HG03108 (cell line): ENCODE measurements around the gene YPEL1.
"Not testable (repeated sequence)": the region's sequence is repeated elsewhere in the genome, so short reads cannot be mapped to it uniquely, and the experiment has no call there.

Experiments used
- ATAC-seq: cut with Tn5 transposase; IDR thresholded peaks from one replicate; pipeline ENCODE4 v1.9.1; 2021; ENCODE audit warnings: moderate library complexity; ENCODE audit not compliant: unreplicated experiment

The YPEL1 gene

DNA sequence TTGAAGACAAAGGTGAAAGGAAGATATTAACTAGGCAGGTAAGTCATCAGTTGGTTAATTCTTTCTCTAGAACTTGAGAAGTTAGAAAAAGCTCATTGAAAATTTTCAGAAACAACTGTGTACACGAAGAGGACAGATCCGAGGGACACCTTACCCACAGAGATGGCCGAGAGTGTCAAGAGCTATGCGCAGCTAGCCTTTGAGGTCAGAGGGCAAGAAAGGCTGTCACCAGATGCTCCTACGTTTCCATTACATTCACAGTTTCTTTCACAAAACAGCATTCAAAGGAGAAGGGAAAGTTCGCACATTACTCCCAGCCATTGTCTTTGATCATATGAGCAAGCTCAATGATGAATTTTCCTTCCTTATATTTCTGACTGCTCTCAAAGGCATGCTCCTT lies 34.8 kb downstream of the YPEL1 start:
- ATAC-seq = no peak

DNA sequence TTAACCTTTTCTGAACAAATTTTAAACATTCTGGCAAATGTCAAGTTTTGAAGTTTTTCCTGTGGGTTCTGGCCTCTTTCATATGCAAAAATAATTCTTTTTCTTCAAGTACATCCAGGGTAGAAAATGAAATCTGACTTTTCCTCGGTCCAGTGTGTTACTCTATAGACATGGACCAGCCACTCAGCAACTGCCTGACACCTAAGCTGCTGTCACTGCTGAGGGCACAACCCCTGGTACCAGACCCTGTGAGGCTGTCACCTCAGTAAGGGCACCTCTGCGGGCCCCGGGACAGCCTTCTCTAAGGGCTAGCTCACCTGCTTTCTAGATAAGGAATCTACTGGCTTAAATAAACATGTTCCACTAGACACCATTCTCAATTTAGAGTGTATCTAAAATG lies 36.0 kb downstream of the YPEL1 start:
- ATAC-seq = no peak

DNA sequence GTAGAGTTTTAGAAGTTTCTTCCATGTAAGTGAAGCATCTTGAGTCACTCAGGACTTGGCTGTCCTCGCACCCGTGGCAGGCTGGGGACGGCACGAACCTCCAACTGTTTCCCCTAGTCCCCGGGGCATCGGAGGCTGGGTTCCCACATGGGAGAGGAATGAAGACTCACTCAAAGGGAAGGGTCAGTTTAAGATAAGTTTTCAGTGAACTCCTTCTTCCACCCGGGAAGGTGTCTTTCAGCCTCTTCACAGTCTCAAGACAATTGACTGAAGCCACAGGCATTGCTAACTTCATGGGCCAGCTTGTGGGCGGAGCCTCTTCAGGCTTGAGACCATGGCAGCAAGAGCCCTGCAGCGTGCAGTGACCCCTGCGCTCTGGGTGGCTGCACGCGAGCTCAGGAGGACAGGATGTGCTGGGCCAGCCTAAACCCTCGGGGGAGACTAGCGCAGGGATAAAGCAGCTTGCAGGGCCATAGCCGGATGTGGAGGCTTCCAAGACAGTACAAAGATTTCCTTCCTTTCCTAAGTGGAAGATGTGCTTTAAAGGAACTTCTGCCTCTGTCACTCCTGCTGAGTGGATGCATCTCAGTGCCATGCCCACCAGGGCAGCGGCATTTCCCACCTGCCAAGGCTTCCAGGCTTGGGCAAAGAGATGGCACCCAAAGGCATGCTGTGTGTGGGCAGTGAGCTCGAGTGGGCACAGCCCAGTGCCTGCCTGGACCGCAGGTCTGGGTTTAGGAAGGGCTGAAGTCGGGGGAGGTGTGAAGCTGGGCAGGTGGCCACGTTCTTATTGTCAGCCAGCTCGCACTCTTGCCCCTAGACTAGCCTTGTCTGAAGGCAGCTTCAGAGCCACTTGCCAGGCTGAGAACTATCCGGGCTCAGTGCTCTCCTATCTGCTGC lies 36.9 kb downstream of the YPEL1 start:
- ATAC-seq = no peak

DNA sequence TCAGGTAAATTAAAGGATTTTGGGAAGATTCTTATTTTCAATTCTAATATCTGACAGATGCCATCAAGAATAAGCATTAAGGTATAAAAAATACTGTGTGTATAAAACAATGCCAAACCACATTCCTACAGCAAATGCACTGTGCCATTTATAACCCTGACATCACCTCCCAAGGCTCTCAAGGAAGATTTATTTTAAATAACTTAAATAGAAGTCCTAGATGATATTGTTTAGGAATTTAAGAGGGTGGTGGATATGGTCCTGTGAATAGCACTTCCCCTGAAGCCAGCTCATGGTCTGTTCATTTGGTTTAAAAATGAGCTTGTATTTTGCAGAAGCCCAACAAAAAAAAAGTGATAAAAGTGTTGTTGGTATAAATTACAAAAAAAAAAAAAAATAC lies 37.7 kb downstream of the YPEL1 start:
- no peak for ATAC-seq

DNA sequence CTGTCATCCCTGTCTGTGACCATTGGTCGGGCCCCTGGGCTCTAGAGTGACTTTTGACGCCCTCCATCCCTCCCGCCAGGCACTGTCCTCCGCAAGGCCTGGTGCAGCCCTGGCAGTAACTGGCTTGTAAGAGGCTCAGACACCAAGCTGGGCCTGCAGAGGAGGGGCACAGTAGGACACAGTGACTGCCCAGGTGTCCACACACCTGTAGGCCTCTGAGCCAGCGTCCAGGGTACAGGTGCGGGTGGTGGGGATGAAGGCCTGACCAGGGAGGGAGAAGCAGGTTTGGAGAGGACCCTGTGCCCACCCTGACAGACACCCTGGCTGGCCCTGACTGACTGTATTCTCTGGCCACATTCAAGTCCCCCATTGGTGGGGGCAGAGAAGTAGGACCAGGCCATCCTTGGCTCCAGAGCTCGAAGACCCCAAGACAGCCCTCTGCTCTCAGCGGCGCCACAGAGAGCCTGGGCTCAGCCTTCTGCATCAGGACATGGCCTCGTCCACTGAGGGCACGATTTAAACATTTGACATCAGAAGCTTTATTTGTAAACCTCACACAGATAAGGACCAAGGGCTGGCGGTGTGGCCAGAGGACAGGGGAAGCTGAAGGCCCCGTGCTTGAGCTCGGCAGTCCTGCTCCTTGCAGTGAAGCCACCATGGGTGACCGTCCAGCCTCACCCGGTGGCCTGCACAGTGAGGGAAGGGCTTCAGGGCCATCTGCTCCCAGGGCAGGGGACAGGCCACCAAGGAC lies 38.4 kb downstream of the YPEL1 start:
- no peak for ATAC-seq

DNA sequence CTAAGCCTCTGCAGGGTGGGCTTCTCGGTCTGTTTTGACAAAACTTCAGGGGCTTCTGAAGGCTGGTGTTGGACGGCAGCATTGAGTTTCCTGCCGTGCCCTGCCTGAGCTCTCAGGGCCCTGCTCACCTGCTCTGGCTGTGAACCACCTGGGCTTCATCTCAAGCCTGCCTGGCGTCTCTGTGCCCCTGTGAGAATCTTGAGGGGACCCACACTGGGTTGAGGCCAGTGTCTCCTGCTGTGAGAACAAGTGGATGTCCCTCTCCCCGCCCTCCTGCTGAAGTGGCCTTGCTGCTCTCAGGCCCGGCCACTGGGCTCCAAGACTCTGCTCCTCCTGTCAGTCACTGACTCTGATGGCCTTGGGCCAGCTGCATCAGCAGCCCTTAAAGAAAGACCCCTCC lies 39.5 kb downstream of the YPEL1 start:
- ATAC-seq = no peak

DNA sequence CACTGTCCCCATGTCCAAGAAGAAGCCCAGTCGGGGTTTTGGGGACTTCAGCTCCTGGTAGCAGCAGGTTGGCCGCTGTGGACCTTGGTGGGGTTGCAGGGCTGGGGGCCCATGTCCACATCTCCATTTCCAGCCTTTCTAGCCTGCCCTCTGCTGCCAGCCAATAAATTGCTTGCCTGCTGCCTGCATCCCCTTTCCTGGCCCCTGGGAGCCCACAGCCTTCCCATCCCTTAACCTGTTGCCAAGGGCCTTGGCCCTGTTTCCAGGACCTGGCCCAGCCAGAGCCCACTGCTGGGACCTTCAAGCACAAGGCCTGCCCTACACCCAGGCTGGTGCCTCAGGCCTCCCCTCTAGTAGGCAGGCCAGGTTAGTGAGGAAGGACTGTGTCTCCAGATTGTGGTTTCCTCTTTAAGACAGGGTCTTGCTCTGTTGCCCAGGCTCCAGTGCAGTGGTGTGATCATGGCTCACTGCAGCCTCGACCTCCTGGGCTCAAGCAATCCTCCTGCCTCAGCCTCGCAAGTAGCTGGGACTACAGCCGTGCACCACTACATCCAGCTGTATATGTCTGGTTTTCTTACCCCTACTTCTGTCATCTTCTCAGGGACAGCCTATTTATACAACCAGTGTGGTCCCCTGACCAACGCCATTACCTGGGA lies 40.0 kb downstream of the YPEL1 start:
- ATAC-seq = no peak

DNA sequence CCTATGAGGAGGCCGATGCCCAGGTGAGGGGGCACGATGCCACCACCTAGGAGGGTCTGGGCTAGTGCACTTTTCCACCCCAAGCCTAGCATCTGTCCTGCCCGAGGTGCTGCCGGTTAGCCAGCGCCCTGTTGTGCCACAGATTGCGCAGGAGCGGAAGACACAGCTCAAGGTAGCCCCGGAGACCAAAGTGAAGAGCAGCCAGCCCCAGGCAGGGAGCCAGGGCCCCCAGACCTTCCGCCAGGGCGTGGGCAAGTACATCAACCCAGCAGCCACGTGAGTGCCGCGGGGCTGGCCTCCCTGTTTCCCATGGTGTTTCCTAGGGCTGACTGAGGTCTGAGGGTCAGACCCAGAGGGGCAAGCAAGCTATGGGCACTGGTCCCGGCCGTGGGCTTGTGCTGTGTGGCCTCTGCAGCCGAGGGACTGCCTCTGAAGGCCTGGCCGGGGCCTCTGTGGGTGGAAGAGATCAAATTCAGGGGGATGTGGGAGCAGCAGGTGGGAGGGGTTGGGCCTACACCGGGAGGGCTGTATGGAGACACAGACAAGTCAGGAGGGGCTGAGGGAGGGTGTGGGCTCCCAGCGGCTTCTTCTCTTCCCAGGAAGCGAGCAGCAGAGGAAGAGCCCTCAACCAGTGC lies 40.7 kb downstream of the YPEL1 start:
- no peak for ATAC-seq

DNA sequence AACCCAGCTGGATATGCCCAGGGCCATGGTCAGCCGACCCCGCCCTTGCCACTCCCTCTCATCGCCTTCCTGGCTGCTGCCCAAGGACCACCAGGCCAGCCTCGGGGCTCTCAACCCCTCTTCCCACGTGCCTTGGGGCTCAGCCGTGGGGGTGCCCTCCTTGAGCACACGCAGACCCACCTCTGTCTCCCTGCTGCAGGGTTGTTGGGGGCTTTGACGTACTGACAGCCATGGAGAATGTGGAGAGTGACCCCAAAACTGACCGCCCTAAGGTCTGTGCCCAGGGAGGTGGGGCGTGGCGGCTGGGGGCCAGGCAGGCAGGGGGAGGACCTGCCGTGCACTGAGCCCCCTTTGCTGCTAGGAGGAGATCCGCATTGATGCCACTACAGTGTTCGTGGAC lies 41.2 kb downstream of the YPEL1 start:
- ATAC-seq = no peak

DNA sequence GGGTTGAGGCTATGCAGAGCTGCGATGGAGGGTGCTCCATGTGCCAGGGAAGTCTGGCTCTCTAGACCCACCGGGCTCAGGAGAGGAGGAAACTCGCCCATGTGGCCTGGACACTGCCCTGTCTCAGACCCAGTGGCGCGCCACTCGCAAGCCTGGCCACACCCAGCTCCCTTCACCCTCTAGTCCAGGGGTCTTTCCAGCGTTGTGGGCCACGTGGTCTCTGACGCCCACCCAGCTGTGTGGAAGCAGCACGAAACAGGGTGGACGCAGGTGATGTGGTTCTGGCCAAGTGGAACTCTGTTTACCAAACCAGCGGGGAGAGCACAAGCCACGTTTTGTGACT lies 41.6 kb downstream of the YPEL1 start:
- no peak for ATAC-seq

DNA sequence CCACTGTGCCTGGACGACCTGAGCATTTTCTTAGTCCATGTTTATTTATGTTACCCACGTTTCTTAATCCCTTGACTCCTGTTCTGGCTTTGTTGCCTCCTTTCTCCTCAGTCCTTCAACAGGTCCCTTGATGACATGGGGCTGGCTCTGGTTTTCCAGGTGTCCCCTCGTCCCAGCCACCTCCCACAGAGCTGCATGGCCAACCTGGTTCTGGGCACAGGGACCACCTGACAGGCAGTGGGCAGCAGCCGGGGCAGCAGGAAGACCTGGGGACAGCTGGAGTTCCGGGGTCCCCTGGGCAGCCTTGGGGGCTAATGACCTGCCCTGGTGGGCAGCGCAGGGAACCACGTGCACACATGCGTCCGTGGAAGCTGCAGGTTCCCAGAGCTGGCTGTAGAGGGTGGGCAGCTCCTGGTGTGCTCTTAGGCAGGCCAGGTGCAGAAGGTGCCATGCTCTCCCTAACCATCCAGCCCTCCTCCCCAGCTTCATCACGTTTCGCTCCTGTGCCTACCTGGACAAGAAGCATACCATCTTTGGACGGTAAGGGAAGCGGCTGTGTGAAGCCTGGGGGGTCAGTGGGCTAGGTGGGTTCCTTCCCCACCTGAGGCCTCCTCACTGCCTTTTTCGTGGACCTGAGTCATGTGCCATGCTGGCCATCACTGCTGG lies 42.1 kb downstream of the YPEL1 start:
- ATAC-seq = no peak

DNA sequence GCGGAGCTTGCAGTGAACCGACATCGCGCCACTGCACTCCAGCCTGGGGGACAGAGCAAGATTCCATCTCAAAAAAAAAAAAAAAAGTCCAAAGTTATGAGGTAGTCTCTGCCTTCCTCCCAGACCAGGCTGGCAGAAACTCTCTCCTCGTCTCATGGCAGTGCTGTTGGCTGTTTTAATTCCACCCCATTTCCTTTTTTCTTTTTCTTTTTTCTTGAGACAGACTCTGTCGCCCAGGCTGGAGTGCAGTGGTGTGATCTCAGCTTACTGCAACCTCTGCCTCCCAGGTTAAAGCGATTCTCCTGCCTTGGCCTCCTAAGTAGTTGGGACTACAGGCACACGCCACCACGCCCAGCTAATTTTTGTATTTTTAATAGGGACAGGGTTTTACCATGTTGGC lies 42.7 kb downstream of the YPEL1 start:
- not testable (repeated sequence) for ATAC-seq

DNA sequence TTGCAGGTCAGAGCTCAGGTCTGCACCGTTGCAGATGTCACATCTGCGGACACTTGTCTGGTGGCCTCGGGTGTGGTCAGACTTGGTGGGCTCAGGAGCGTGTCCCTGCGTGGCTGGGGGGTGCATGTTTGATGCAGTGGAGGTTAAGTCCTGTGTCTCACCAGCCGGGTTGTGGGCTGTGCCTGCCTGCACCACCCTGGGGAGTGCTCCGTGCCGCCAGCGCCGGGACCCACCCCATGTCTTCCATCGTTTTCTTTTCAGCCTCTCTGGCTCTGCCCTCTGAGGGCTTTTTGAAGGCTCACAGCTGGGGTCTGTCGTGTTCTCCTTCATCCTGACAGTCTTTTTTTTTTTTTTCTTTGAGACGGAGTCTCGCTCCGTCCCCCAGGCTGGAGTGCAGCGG lies 43.8 kb downstream of the YPEL1 start:
- ATAC-seq = no peak

DNA sequence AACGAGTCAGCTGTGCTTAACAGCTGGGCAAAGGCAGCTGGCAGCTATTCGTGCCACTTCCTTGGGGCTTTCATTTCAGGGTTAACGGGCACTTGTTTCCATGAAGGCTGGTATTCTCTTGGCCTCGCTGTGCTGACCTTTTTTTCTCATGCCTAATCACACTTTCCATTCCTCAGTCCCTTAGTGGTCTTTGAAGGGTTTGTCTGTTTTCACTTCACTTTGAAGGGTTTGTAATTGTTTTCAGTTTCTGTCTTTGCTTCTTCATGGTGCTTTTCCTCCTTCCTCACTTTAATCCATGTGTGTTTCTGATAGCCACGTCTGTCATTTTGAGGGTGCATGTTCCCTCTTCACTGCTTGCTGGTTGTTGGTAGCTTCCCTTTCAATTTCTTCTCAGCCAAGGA lies 45.2 kb downstream of the YPEL1 start:
- no peak for ATAC-seq

DNA sequence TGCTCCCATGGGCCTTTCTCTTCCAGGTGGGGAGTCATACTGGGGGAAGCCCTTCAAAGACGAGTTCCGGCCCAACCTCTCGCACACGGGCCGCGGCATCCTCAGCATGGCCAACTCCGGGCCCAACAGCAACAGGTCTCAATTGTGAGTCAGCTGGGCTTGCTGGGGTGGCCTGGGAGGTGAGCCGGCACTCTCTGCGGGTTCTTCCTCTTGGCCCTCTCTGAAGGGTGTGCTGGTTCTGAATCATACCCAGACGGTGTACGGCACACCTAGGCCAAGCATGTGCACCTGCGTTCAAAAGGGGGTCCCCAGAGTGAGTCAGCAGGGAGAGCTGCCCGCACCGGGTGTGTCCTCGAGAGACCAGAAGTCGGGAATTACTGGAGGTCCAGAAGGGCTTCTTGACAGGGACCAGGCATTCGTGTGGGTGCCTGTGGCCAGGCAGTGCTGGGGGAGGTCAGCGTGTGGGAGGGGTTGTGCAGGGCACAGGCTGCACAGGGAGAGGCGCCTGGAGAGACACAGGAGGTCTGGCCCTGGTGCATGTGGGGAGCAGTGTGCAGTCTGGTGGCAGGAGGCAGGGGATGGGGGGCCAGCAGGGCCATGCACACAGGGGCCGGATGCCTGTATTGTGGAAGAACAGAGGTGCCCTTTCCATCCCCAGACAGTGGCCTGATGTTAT lies 46.8 kb downstream of the YPEL1 start:
- ATAC-seq = no peak

DNA sequence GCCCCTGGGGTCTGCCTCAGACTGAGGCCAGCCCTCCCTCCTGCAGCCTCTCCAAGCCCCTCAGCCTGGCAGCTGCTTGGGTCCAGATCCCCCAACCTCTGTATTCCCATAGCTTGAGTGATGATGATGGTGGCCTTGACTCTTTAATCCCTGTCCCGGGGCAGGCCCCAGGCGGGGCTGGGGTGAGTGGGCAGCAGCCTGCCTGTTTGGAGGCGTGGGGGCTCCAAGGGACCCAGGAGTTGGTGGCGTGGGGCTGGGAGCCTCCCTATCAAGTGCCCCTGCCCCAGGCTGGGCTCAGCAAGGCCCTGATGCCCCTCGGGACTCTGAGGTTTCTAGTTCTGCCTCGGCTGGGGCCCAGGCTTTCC lies 47.3 kb downstream of the YPEL1 start:
- ATAC-seq = no peak

DNA sequence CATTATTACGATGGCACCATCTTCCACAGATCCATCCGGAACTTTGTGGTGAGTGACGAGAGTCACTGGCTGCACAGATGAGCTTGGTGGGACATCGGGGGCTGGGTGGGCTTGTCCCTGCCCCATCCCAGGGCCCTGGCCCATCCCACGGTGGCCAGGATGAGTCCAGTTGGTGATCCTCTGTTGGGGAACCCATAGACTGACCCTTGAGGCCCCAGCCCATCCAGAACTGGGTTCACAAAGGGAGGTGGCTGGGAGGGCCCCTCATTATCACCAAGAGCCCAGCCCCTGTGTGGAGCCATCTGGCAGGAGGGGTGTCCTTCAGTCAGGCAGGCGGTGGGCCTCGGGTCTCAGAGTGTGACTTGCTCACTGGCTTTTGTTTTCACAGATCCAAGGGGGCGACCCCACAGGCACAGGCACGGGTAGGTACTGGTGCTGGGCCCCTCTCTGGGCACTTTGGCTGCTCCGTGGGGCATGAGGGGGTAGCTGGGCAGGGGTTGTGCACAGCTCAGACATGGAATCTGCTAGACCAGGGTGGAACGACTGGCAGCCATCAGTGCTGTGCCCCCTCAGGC lies 47.8 kb downstream of the YPEL1 start:
- ATAC-seq = no peak

DNA sequence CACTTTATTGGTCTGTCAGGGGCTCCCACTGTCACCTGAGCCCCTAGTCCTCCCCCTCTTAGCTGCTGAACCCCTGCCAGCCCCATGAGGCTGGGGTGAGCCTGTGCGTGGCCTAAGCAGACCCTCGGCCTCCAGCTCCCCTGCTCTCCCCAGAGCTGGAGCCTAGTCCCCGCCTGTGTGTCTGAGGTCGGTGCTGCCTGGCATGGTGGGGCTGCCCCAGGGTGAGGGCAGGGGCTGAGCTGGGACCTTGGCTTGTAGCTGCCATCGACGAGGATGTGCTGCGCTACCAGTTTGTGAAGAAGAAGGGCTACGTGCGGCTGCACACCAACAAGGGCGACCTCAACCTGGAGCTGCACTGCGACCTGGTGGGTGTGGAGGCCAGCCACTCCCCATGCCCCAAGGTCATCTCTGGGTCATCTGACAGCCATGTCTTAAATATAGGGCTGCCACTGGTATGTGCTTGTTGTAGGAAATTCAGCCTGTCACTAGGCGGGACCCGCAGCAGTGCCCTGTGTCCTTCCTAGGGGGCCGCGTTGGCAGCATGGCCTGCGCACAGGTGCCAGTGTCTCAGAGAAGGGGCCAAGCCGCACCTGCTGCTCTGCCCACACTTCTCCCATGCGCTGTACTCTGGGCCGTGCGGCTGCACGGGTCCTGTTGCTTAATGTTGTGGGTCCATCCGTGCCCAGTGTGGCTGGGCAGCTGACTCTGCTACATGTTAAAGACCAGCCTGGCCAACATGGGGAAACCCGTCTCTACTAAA lies 48.8 kb downstream of the YPEL1 start:
- no peak for ATAC-seq

DNA sequence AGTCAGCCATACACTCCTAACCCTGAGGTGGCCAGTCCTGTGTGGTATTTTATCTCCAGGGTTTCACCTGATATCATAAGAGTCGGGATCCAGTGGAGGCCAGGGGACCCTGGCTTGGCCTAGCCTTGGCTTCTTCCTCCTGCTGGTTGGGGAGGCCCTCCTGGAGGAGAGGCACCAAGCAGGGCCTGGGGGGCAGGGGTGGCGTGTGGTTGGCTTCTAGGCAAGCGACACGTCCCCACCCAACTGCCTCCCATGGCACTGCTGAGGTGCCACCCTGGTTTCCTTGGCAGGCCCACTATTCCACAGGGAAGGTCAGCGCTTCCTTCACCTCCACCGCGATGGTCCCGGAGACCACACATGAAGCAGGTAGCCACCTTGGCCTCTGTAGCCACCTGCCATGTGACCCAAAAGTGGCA lies 49.4 kb downstream of the YPEL1 start:
- no peak for ATAC-seq
